Astrocyte of the cerebellum (primary cell): ENCODE results near the gene ANKS6.

Source experiments
- DNase-seq: peaks from one replicate; pipeline ENCODE4 v3.0.0-alpha.2; 2011; ENCODE audit warnings: low read depth
- H3K4me3 ChIP-seq: 2 replicates; pipeline ENCODE4 v1.5.1; 2011; ENCODE audit warnings: mild to moderate bottlenecking, low read depth, low read length, moderate library complexity
- in situ Hi-C: cut with HindIII; loops from 2 replicates; pipeline ENCODE4 v1.10.0; 2017; ENCODE audit warnings: low sequenced_read_pairs
- TF ChIP-seq, protein P1 (sequence below): IDR thresholded peaks from 2 replicates; pipeline ENCODE4 v1.5.1; 2012; ENCODE audit warnings: low read length, low read depth, moderate library complexity, mild to moderate bottlenecking; ENCODE audit errors: missing control alignments

Gene ANKS6

DNA sequence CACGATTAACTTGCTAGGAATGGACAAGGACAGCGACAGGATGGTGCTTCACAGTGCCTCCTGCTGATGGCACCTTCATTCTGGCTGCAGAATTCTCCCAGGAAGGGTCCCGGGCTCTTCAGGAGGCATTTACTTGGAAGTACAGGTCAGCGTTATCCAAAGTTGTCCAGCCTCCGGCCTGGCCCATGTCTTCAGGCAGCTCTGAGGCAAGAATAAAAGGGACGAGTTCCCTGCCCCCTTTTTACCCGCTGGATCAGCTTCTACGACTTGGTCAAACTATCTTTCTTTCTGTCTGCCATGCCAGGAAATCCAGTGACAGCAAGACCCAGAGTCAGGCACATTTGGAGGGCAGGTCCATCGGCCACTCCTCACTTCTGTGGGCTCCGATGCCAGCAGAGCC lies 64.3 kb downstream of the ANKS6 start:
- DNase-seq, result no peak
- no peak overlapping the region for H3K4me3 ChIP-seq
- in situ Hi-C loops, result no loop called here
- TF ChIP-seq, protein P1, sequence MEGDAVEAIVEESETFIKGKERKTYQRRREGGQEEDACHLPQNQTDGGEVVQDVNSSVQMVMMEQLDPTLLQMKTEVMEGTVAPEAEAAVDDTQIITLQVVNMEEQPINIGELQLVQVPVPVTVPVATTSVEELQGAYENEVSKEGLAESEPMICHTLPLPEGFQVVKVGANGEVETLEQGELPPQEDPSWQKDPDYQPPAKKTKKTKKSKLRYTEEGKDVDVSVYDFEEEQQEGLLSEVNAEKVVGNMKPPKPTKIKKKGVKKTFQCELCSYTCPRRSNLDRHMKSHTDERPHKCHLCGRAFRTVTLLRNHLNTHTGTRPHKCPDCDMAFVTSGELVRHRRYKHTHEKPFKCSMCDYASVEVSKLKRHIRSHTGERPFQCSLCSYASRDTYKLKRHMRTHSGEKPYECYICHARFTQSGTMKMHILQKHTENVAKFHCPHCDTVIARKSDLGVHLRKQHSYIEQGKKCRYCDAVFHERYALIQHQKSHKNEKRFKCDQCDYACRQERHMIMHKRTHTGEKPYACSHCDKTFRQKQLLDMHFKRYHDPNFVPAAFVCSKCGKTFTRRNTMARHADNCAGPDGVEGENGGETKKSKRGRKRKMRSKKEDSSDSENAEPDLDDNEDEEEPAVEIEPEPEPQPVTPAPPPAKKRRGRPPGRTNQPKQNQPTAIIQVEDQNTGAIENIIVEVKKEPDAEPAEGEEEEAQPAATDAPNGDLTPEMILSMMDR, result no peak

DNA sequence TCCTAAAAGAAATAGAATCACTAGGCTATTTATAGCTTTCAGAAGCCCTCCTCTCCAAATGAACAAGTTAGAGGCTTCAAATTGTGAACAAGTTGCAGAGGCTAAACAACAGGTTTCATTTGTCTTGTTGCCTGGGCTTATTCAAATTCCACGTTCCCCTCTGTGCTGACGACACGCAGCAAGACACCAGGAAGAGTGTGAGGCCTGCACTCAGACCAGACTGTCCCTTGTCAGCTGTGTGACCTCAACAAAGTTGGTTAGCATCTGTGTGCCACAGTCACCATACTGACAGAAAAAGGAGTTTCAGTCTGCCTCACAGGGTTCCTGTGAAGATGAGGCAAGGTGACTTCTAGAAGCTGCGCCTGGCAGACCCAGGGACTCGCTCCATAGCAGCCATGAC lies 65.5 kb downstream of the ANKS6 start:
- H3K4me3 ChIP-seq, result no peak overlapping the region
- no peak for DNase-seq
- in situ Hi-C loops, result no loop called here
- TF ChIP-seq, protein P1, result no peak

GRCh38 chr9:98728500-98728899 lies 67.9 kb downstream of the ANKS6 start:
- DNase-seq, result no peak
- no peak overlapping the region for H3K4me3 ChIP-seq
- TF ChIP-seq, protein P1, result no peak
- in situ Hi-C loops, result no loop called here

GRCh38 chr9:98727428-98727827 lies 68.9 kb downstream of the ANKS6 start:
- in situ Hi-C loops, result no loop called here
- TF ChIP-seq, protein P1, result no peak
- DNase-seq, result no peak
- no peak overlapping the region for H3K4me3 ChIP-seq

DNA sequence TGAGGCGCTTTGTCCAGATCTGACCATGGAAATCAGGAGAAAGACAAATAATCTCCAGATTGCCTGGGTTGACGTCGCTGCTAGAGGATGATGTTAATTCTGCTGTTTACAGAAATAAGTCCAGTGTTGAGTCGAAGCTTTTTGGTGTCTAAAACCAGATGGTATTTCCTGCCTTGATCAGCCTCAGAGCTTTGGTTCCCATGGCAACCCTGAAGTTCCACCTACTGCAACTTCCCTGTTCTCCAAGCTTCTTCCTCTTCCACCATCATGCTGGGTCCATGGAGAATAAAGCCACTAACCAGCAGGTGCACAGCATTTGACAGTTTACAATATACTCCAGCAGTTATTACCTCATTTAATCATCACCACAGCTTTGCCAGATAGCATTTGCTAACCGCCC lies 69.6 kb downstream of the ANKS6 start:
- DNase-seq, result no peak
- in situ Hi-C loops, result no loop called here
- TF ChIP-seq, protein P1, result no peak
- no peak overlapping the region for H3K4me3 ChIP-seq

DNA sequence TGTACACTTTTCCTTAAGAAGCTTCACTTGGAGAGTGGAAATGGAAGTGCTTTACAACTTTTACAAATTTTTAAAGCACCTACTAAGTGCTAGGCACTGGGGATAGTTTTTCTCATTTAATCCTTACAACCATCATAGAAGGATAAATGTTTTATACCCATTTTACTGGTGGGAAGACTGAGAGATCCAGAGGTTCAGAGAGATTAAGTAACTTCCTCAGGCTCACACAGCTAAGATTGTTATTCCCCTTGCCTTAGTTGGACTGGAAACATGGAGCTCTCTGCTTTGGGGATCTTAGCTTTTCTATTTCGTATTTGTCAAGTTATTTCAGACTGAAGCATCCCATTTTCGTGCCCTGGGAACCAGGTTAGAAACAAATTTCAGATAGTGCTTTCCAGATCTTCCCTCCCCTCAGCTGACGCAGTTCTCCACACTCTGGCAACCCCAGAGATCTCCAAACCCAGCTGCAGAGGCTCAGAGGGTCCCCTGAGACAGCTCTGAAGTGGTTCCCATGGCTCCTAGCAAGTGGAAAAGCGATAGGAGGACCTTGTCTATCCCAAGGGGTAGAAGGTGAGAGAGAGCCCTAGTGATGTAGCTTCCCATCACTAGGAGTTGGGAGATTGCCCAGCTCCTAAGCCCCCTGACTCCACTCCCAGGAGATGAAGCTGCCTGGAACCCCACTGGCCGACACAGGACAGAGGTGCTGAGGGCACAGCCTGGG lies 71.4 kb downstream of the ANKS6 start:
- TF ChIP-seq, protein P1, result no peak
- no peak overlapping the region for H3K4me3 ChIP-seq
- in situ Hi-C loops, result no loop called here
- no peak for DNase-seq
